ENCODE measurements around the gene MYO1F. TPM values are rescaled to one million over a fixed set of nuclear protein-coding genes. Genes with fewer than 3 reads are reported as not detected.
A peak's percentile ranks its signal among the peaks of the same experiment; 100 is the strongest.

MYO1F gene
- polyA plus RNA-seq, 3 donors = 121 to 707 (median 197) TPM

- Histone ChIP-seq H3K4me3 (replicated peaks in 1 of 3; ENCODE audit: low read depth in 2 of 3, low read length in 3 of 3) (no peak overlapping the region), H3K9ac (ENCODE audit: insufficient read depth, low read length, poor library complexity, severe bottlenecking) (no peak overlapping the region), H3K9me3 (replicated peaks in 1 of 2; ENCODE audit: control insufficient read depth in 1 of 2, insufficient read depth in 1 of 2, low read length in 2 of 2) (no peaks in the 10 kb centered on the region), H3K79me2 (ENCODE audit: insufficient read depth, low read length) (peaks cover 87% of the 10 kb centered on the region), H3K4me2 (replicated peaks; ENCODE audit: extremely low read depth, low read length, poor library complexity, severe bottlenecking) (no peak overlapping the region), H2AFZ (ENCODE audit: insufficient read depth, low read depth, low read length, poor library complexity, severe bottlenecking) (no peak overlapping the region), H3K4me1 (ENCODE audit: control insufficient read depth in 1 of 2, insufficient read depth in 2 of 2, low read length in 2 of 2) (peaks cover 3 to 8% of the 10 kb centered on the region in 2 donors), H3K36me3 (replicated peaks in 1 of 2; ENCODE audit: control insufficient read depth in 1 of 2, insufficient read depth in 2 of 2, low read length in 2 of 2) (peaks cover 68 to 90% of the 10 kb centered on the region in 2 donors), H4K20me1 (ENCODE audit: insufficient read depth, low read length) (peaks cover 99% of the 10 kb centered on the region), H3K27me3 (ENCODE audit: control insufficient read depth in 2 of 2, insufficient read depth in 2 of 2, low read length in 2 of 2) (no peaks in the 10 kb centered on the region), H3K27ac (ENCODE audit: low read depth in 1 of 2, low read length in 2 of 2) (peak overlapping the region in 1 of 2 donors; percentile 56)
- H3K4me3 Mint-ChIP-seq = no peak overlapping the region
- DNase-seq = no peak
- H3K27me3 Mint-ChIP-seq (ENCODE audit: low read depth in 3 of 3) = peaks cover 0 to 1% (median 1%) of the 10 kb centered on the region in 3 donors
- peaks cover 6% of the 10 kb centered on the region for H3K4me1 Mint-ChIP-seq
- intact Hi-C loops (cut with micrococcal nuclease) = no loop called here
- H3K9me3 Mint-ChIP-seq = no peaks in the 10 kb centered on the region
- peak overlapping the region in 3 of 7 donors; percentile 26 to 71 (median 63) for H3K27ac Mint-ChIP-seq
- WGBS (ENCODE audit: insufficient coverage) = 91% methylated on average over 9 of the region's 10 CpGs
- no peak for TF ChIP-seq CTCF (IDR thresholded peaks at IDR 0.05)
- H3K36me3 Mint-ChIP-seq = peaks cover 65 to 89% of the 10 kb centered on the region in 2 donors
Measured at GRCh38 chr19:8552810-8553209, 24.4 kb downstream of the MYO1F start.

- peaks cover 99% of the 10 kb centered on the region for H4K20me1 ChIP-seq (ENCODE audit: insufficient read depth, low read length)
- H3K9me3 Mint-ChIP-seq = no peaks in the 10 kb centered on the region
- DNase-seq = no peak
- H3K4me3 ChIP-seq (replicated peaks in 1 of 3; ENCODE audit: low read depth in 2 of 3, low read length in 3 of 3) = no peak overlapping the region
- no peak overlapping the region for H3K9ac ChIP-seq (ENCODE audit: insufficient read depth, low read length, poor library complexity, severe bottlenecking)
- H3K36me3 ChIP-seq (replicated peaks in 1 of 2; ENCODE audit: control insufficient read depth in 1 of 2, insufficient read depth in 2 of 2, low read length in 2 of 2) = peaks cover 84 to 97% of the 10 kb centered on the region in 2 donors
- H3K79me2 ChIP-seq (ENCODE audit: insufficient read depth, low read length) = peaks cover 84% of the 10 kb centered on the region
- H3K4me3 Mint-ChIP-seq = no peak overlapping the region
- H3K27me3 Mint-ChIP-seq (ENCODE audit: low read depth in 3 of 3) = no peaks in the 10 kb centered on the region
- H3K36me3 Mint-ChIP-seq = peaks cover 76 to 99% of the 10 kb centered on the region in 2 donors
- peak overlapping the region in 3 of 7 donors; percentile 50 to 63 (median 53) for H3K27ac Mint-ChIP-seq
- no peaks in the 10 kb centered on the region for H3K9me3 ChIP-seq (replicated peaks in 1 of 2; ENCODE audit: control insufficient read depth in 1 of 2, insufficient read depth in 1 of 2, low read length in 2 of 2)
- H3K27ac ChIP-seq (ENCODE audit: low read depth in 1 of 2, low read length in 2 of 2) = peak overlapping the region; percentile 17 to 51
- H2AFZ ChIP-seq (ENCODE audit: insufficient read depth, low read depth, low read length, poor library complexity, severe bottlenecking) = no peak overlapping the region
- 99% methylated on average over 15 of the region's 15 CpGs for WGBS (ENCODE audit: insufficient coverage)
- no peaks in the 10 kb centered on the region for H3K27me3 ChIP-seq (ENCODE audit: control insufficient read depth in 2 of 2, insufficient read depth in 2 of 2, low read length in 2 of 2)
- H3K4me1 Mint-ChIP-seq = no peaks in the 10 kb centered on the region
- no peak for TF ChIP-seq CTCF (IDR thresholded peaks at IDR 0.05)
- H3K4me1 ChIP-seq (ENCODE audit: control insufficient read depth in 1 of 2, insufficient read depth in 2 of 2, low read length in 2 of 2) = no peaks in the 10 kb centered on the region
- H3K4me2 ChIP-seq (replicated peaks; ENCODE audit: extremely low read depth, low read length, poor library complexity, severe bottlenecking) = no peak overlapping the region
- intact Hi-C loops (cut with micrococcal nuclease) = no loop called here
Measured at GRCh38 chr19:8550070-8550469, 27.2 kb downstream of the MYO1F start.

Measured in CD14-positive monocyte (primary cell).